Lung (tissue), 12 donors: ENCODE measurements around the gene TMEM218. TPM values are rescaled to one million over a fixed set of nuclear protein-coding genes. Genes with fewer than 3 reads are reported as not detected.

Source experiments
- ATAC-seq: fragments of 200-7000 bp; cut with Tn5 transposase; one replicate; pipeline ENCODE4 v1.9.1; 2020; ENCODE audit warnings: moderate number of reproducible peaks; ENCODE audit not compliant: insufficient read depth, low FRiP score
- DNase-seq, 3 donors: peaks; one replicate each; pipeline ENCODE4 v3.0.0-alpha.2; 2013 to 2017
- H3K27ac ChIP-seq, 2 donors: one replicate each; pipeline ENCODE4 v1.5.1; 2013; ENCODE audit warnings: mild to moderate bottlenecking in 2 of 2, moderate library complexity in 2 of 2, control low read depth in 1 of 2, inconsistent platforms in 1 of 2, low read depth in 1 of 2, low read length in 1 of 2
- H3K27me3 ChIP-seq, 3 donors: one replicate each; pipeline ENCODE4 v1.5.1; 2013; ENCODE audit warnings: low read length in 2 of 3; ENCODE audit not compliant: control insufficient read depth in 3 of 3, insufficient read depth in 3 of 3
- H3K36me3 ChIP-seq, 4 donors: one replicate each; pipeline ENCODE4 v1.5.1; 2013; ENCODE audit warnings: low read length in 4 of 4, mild to moderate bottlenecking in 1 of 4, moderate library complexity in 1 of 4; ENCODE audit not compliant: control insufficient read depth in 4 of 4, insufficient read depth in 4 of 4
- H3K4me1 ChIP-seq, 5 donors: one replicate each; pipeline ENCODE4 v1.5.1; 2013; ENCODE audit warnings: low read length in 5 of 5, mild to moderate bottlenecking in 2 of 5, moderate library complexity in 1 of 5; ENCODE audit not compliant: control insufficient read depth in 5 of 5, insufficient read depth in 5 of 5
- H3K4me3 ChIP-seq: one replicate; pipeline ENCODE4 v1.5.1; 2013; ENCODE audit warnings: mild to moderate bottlenecking, control low read depth, moderate library complexity
- H3K9ac ChIP-seq, 2 donors: one replicate each; pipeline ENCODE4 v1.5.1; 2013; ENCODE audit warnings: low read length in 2 of 2, control low read depth in 1 of 2; ENCODE audit not compliant: insufficient read depth in 1 of 2
- H3K9me3 ChIP-seq, 4 donors: one replicate each; pipeline ENCODE4 v1.5.1; 2013; ENCODE audit warnings: low read length in 3 of 4, mild to moderate bottlenecking in 1 of 4, moderate library complexity in 1 of 4; ENCODE audit not compliant: control insufficient read depth in 4 of 4, insufficient read depth in 3 of 4
- WGBS, 2 donors: extraction: QIAGEN DNeasy Blood & Tissue Kit; methylation state at CpG; one replicate each; pipeline ENCODE4 v1.1.7; 2013; 5-methylcytosine and 5-hydroxymethylcytosine counted together
- polyA plus RNA-seq, 2 donors: library from polyadenylated mRNA; stranded (reverse); fragments of 200-250 nt; gene quantifications; one replicate each; pipeline ENCODE4 v1.2.1, GENCODE V29; 2013
- total RNA-seq, 2 donors: library from RNA; depleted of rRNA in 1 of 2; stranded (reverse); fragments of >200 nt in 1 of 2; gene quantifications; one replicate each; pipeline ENCODE4 v1.2.1, GENCODE V29; 2014 to 2021
- TF ChIP-seq, protein P1 (sequence below): IDR thresholded peaks from 2 replicates; pipeline ENCODE4 v1.5.1; 2012; ENCODE audit warnings: mild to moderate bottlenecking; ENCODE audit errors: control extremely low read depth, extremely low read depth
- donor health status: control.
- donor health status: control.
- donor health status: Bipolar disorder and iron deficiency.
- donor health status: healthy.
- donor health status: DM: yes; HTN: yes; CAD: no.

TMEM218 gene
- total and polyA plus RNA-seq, 4 donors = 23.3 to 39.9 (median 27.4) TPM

GRCh38 chr11:125123194-125123946 lies 11.9 kb upstream of the TMEM218 start:
- ATAC-seq = peak; percentile 40
- no peak overlapping the region for H3K9ac ChIP-seq

GRCh38 chr11:125117429-125117828 lies 6.0 kb upstream of the TMEM218 start:
- Histone ChIP-seq H3K9me3 (no peaks in the 10 kb centered on the region), H3K27me3 (peaks cover 0 to 2% (median 0%) of the 10 kb centered on the region in 3 donors), H3K4me1 (no peaks in the 10 kb centered on the region), H3K9ac (no peak overlapping the region), H3K27ac (no peak overlapping the region), H3K36me3 (no peaks in the 10 kb centered on the region), H3K4me3 (no peak overlapping the region)
- TF ChIP-seq, protein P1, sequence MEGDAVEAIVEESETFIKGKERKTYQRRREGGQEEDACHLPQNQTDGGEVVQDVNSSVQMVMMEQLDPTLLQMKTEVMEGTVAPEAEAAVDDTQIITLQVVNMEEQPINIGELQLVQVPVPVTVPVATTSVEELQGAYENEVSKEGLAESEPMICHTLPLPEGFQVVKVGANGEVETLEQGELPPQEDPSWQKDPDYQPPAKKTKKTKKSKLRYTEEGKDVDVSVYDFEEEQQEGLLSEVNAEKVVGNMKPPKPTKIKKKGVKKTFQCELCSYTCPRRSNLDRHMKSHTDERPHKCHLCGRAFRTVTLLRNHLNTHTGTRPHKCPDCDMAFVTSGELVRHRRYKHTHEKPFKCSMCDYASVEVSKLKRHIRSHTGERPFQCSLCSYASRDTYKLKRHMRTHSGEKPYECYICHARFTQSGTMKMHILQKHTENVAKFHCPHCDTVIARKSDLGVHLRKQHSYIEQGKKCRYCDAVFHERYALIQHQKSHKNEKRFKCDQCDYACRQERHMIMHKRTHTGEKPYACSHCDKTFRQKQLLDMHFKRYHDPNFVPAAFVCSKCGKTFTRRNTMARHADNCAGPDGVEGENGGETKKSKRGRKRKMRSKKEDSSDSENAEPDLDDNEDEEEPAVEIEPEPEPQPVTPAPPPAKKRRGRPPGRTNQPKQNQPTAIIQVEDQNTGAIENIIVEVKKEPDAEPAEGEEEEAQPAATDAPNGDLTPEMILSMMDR = no peak
- WGBS, 2 donors = 66 to 69% methylated on average over 4 of the region's 4 CpGs
- ATAC-seq (no peak), DNase-seq (no peak)

More at GRCh38 chr11:125123194-125123946, 11.9 kb upstream of the TMEM218 start:
- TF ChIP-seq, protein P1 = no peak
- peaks cover 0 to 2% (median 0%) of the 10 kb centered on the region in 3 donors for H3K27me3 ChIP-seq
- DNase-seq = peak in 1 of 3 donors; percentile 50
- H3K27ac ChIP-seq = peak overlapping the region in 1 of 2 donors; percentile 74
- H3K4me1 ChIP-seq = peaks cover 0 to 2% (median 0%) of the 10 kb centered on the region in 5 donors
- H3K4me3 ChIP-seq = no peak overlapping the region
- H3K36me3 ChIP-seq = no peaks in the 10 kb centered on the region
- 69 to 88% methylated on average over 4 of the region's 4 CpGs for WGBS, 2 donors
- H3K9me3 ChIP-seq = no peaks in the 10 kb centered on the region

DNA sequence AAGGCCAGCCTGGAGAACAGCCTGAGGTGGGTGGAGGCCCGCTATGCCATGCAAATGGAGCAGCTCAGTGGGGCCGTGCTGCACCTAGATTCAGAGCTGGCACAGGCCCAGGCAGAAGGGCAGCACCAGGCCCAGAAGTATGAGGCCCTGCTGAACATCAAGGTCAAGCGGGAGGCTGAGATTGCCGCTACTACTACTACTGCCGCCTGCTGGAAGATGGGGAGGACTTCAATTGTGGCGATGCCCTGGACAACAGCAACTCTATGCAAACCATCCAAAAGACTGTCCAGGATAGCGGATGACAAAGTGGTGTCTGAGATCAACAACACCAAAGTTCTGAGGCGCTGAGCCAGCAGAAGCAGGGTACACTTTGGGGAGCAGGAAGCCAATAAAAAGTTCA lies 3.1 kb upstream of the TMEM218 start:
- Histone ChIP-seq H3K36me3 (no peaks in the 10 kb centered on the region), H3K4me3 (no peak overlapping the region), H3K27ac (no peak overlapping the region), H3K4me1 (peaks cover 2 to 8% (median 6%) of the 10 kb centered on the region in 5 donors), H3K9me3 (no peaks in the 10 kb centered on the region), H3K9ac (no peak overlapping the region), H3K27me3 (no peaks in the 10 kb centered on the region)
- DNase-seq (no peak), ATAC-seq (no peak)
- 72 to 82% methylated on average over 8 of the region's 8 CpGs for WGBS, 2 donors
- TF ChIP-seq, protein P1 = no peak
